ENCODE results near the gene SYS1.
A peak's percentile ranks its signal among the peaks of the same experiment; 100 is the strongest.

Gene SYS1

GRCh38 chr20:45406260-45407066, 43.5 kb downstream of the SYS1 start:
- intact Hi-C loops (cut with DNase I), result loop anchor here (5.0 kb wide), 1 partner anchor 34 kb away; no protein-coding TSS in a partner anchor

GRCh38 chr20:45407067-45407745, 44.2 kb downstream of the SYS1 start:
- DNase-seq, result peak in 40 of 42 donors; percentile 35 to 82 (median 62)
- intact Hi-C loops (cut with DNase I), result loop anchor here (5.0 kb wide), 1 partner anchor 35 kb away; no protein-coding TSS in a partner anchor

More at GRCh38 chr20:45406260-45407066, 43.5 kb downstream of the SYS1 start:
- DNase-seq, result peak in 41 of 42 donors; percentile 42 to 92 (median 80)

GRCh38 chr20:45407783-45408645, 45.1 kb downstream of the SYS1 start, which contains the start of gene DBNDD2:
Gene DBNDD2 (plus strand): TSS chr20:45408289. CDS start chr20:45408468, 179 bp downstream.
- peak; percentile 64 to 94 (median 86) for DNase-seq
- intact Hi-C loops (cut with DNase I), result loop anchor here (2.0 to 5.0 kb wide), 2 partner anchors 25 to 36 kb away; no protein-coding TSS in a partner anchor

- intact Hi-C loops (cut with DNase I), result loop anchor here (2.0 to 5.0 kb wide), 2 partner anchors 24 to 36 kb away; no protein-coding TSS in a partner anchor
- DNase-seq, result peak in 21 of 42 donors; percentile 21 to 75 (median 53)
Measured at GRCh38 chr20:45408646-45409213, 45.8 kb downstream of the SYS1 start.

GRCh38 chr20:45409521-45410272, 46.7 kb downstream of the SYS1 start:
- DNase-seq, result peak in 1 of 42 donors; percentile 41
- intact Hi-C loops (cut with DNase I), result loop anchor here (2.0 to 5.0 kb wide), 2 partner anchors 23 to 37 kb away; no protein-coding TSS in a partner anchor

GRCh38 chr20:45410887-45411286, 47.9 kb downstream of the SYS1 start:
- peak in 1 of 42 donors; percentile 37 for DNase-seq

GRCh38 chr20:45412653-45413052, 49.7 kb downstream of the SYS1 start:
- DNase-seq, result peak in 2 of 42 donors; percentile 7 to 46
- intact Hi-C loops (cut with DNase I), result no loop called here

More at GRCh38 chr20:45410887-45411286, 47.9 kb downstream of the SYS1 start:
- intact Hi-C loops (cut with DNase I), result no loop called here

GRCh38 chr20:45413479-45413878, 50.5 kb downstream of the SYS1 start:
- intact Hi-C loops (cut with DNase I), result no loop called here

GRCh38 chr20:45415822-45416637, 53.1 kb downstream of the SYS1 start, which contains the start of gene PIGT:
Gene PIGT (plus strand): TSS chr20:45416141. CDS start chr20:45416157, 16 bp downstream.
- intact Hi-C loops (cut with DNase I), result no loop called here
- DNase-seq, result peak; percentile 86 to 97 (median 93)

More at GRCh38 chr20:45413479-45413878, 50.5 kb downstream of the SYS1 start:
- peak in 1 of 42 donors; percentile 24 for DNase-seq

GRCh38 chr20:45416917-45417316, 54.0 kb downstream of the SYS1 start:
- peak in 3 of 42 donors; percentile 1 to 17 (median 1) for DNase-seq
- intact Hi-C loops (cut with DNase I), result no loop called here

Data from head of caudate nucleus (tissue), 42 donors.